Keratinocyte (primary cell): Measurements from ENCODE around the gene ADAMTSL5.
"Not testable (repeated sequence)": the region's sequence is repeated elsewhere in the genome, so short reads cannot be mapped to it uniquely, and the experiment has no call there.

Source experiments
- CTCF ChIP-seq, 3 experiments: IDR thresholded peaks in 1 of 3; conservative IDR thresholded peaks in 1 of 3; optimal IDR thresholded peaks in 1 of 3; 2 replicates in 2 of 3; 3 replicates in 1 of 3; pipeline versions ENCODE3 to v1.5.1; 2011; ENCODE audit warnings: low read length in 3 of 3, mild to moderate bottlenecking in 3 of 3, moderate library complexity in 2 of 3, control low read depth in 1 of 3, inconsistent platforms in 1 of 3; ENCODE audit not compliant: insufficient read depth in 2 of 3; ENCODE audit errors: extremely low read depth in 1 of 3
- EZH2 ChIP-seq: IDR thresholded peaks from one replicate; pipeline ENCODE4 v1.6.1; 2012; ENCODE audit warnings: inconsistent platforms, mild to moderate bottlenecking, low read length, moderate library complexity

GRCh38 chr19:1477056-1477455 is 35.8 kb downstream of the ADAMTSL5 start:
- TF ChIP-seq EZH2; CTCF (optimal IDR thresholded peaks at IDR 0.05 in 1 of 3, IDR thresholded peaks at IDR 0.05 in 1 of 3, conservative IDR thresholded peaks at IDR 0.05 in 1 of 3; ENCODE audit: extremely low read depth in 1 of 3, insufficient read depth in 2 of 3, low read length in 3 of 3): not testable (repeated sequence)
